Medulla oblongata (tissue), 1 donor: ENCODE data around the gene PCNX3.
"Not testable (repeated sequence)": the region's sequence is repeated elsewhere in the genome, so short reads cannot be mapped to it uniquely, and the experiment has no call there.

Experiments
- DNase-seq: peaks from one replicate; pipeline ENCODE4 v3.0.0-alpha.2; 2015; ENCODE audit errors: extremely low spot score

Gene PCNX3

DNA sequence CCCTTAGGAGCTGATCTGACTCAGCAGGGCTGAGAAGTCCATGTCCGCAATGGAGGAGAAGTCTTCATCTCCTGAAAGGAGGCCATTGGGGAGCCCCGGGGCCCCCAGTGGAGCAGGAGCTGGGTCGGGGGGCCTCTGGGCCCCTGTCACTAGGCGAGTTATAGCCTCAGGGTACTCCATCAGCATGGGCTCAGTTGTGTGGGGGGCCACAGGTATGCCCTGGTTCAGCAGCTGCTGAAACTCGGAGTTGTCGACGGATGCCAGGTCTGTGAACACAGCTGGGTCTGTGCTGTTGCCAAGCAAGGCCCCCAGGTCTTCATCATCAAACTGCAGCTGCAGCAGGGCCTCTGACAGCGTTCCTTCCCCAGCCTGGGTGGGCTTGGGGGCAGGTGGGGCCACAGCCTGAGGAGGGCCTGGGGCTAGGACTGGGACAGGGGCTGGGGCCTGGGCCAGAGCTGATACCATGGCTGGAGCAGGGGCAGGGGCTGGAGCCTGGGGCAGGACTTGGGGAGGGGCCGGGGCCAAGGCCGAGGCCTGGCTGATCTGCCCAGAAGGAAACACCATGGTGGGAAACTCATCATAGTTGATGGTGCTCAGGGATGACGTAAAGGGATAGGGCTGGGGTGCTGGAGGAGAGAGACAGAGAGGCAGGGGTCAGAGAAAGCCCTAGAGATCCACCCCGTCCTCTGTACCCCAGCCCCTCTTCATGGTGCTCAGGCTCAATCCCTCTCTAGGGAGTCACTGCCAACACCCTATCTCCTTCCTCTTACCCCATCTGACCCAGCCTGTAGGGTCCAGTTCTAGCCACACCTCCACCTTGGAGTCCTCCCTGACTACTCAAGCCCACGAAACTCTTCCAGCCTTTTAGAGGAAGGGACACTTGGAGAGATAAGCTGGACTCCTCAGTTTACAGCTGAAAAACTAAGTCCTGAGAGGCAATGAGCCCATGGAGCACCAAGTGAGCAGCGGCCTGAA, 39.1 kb downstream of the PCNX3 start:
- DNase-seq = no peak

DNA sequence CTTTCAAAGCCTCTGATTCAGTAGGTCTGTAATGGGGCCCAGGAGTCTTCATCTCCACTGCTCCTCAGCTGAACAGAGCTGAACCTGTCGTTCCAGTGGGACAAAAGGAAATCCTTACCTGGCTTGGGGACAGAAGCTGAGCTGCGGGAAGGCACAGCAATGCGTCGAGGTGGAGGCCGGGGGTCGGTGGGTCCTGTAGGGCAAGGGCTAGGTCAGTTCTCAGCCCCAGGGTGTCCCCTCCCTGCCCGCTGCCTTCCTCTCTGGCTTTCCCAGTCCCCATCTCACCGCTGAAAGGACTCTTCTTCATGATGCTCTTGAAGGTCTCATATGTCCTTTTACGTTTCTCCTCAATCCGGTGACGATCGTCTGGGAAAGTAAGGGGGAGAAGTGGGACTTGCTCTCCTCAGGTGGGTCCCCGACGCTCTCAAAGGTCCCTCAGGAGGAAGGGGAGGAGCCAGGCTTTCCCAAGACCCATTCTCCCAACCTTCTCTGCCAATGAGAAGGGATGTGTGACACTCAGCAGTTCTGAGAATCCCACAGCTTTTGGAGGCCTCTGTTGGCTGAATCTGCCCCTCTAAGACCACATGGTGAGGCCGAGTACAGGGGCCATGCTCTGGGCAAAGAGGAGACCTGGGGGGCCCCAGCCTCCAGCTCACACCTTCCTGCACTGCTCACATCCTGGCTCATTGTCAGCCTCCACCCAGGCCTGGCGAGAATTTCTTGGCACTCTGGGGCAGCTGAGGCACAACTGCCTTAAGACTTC, 40.2 kb downstream of the PCNX3 start:
- no peak for DNase-seq

DNA sequence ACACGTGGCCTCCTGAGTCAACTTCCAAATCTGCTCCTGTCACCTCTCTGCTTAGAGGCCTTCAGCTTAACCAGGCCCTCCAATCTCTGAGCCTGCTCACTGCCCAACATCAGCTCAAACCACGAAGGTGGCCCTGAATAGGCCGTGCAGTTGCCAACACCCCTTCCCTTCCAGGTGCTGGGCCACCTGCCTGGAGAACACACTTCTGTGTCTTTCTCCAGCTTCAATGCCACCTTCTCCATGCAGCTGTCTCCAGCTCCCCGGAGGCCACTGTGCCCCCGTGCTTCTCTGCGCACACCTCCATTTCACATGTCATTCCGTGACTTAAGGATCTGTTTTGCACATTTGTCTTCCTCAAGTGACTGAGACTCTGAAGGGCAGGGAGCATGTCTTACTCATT, 41.9 kb downstream of the PCNX3 start:
- no peak for DNase-seq

DNA sequence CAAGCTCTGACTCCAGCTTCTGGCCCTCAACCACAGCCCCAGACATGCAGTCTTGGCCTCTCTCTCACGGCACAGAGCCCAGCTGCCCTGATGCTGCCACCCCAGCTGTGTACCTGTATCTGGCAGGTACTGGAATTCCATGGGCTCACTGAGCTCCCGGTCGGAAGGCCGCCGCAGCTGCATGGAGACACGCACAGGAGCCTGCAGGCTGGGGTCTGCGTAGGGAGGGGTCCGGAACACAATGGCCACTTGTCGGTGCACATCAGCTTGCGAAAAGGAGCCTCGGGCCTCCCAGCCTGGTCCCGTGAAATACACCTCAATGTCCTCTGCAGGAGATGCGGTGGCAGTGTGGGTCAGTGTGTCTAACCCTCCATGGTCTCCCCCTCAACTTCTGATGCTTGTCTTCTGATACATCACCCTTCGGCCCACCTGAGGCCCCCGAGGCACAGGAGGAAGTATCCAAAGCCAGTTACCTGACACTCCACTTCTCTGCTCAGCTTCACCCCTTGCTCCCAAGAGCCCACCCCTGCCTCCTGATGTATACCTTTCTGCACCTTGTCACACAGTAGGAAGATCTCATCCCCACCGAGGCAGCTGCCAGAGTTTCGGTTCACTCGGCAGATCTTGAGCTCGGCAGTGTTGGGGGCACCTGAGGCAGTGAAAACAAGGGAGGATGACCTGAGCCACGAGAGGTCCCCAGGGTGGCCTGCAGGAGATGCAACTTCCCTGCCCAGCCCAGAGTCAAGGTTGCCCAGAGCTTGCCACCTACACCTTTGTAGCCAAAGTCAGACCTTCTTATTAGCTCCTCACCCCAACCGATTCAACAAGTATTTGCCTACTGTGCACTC, 42.8 kb downstream of the PCNX3 start:
- no peak for DNase-seq

DNA sequence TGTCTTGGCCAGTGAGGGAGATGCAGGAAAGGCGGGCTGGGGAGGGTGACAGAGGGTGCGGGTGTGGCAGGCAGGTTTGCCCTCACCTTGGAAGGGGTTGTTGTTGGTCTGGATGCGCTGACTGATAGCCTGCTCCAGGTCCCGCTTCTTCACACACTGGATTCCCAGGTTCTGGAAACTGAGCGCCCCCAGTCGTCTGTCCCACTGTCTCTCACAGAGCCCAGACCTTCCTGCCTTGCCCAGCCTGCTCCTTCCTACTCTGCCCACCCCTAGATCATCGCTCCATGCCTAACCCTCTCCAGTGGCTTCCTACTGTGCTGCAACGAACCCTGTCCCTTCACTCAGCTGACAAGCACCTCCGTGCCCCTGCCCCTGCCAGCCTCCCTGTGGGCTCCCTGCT, 44.5 kb downstream of the PCNX3 start:
- DNase-seq = no peak

DNA sequence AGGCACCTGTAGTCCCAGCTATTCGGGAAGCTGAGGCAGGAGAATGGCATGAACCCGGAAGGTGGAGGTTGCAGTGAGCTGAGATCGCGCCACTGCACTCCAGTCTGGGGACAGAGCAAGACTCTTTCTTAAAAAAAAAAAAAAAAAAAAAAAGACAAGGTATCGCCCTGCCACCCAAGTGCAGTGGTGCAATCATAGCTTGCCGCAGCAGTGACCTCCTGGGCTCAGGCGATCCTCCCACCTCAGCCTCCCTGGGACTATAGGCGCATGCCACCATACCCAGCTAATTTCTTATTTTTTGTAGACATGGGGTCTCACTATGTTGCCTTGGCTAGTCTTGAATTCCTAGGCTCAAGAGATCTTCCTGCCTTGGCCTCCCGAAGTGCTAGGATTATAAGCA, 45.3 kb downstream of the PCNX3 start:
- not testable (repeated sequence) for DNase-seq

DNA sequence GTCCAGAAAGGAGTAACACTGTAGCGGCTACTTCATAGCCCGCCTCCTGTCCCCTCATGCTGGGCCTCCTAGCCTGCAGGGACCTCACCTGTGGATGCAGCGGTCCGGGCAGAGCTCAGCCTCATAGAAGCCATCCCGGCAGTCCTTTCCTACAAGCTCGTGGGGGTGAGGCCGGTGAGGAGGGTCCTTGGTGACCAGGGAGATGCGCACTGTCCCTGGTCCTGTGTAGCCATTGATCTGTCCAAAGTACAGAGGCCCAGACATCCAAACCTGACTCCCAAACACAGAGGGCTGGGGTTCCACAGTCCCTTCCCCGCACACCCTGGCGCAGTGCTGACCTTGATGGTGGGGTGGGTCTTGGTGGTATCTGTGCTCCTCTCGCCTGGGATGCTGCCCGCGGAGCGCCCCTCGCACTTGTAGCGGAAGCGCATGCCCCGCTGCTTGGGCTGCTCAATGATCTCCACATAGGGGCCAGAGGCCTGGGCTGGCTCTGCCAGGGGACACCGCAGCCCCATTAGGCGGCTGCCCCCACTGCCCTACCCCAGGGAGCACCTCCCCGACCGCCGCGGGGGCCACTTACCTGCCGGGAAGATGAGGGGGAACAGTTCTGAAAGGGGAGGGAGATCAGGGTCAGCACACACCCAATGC, 46.1 kb downstream of the PCNX3 start:
- DNase-seq = peak; percentile 1

DNA sequence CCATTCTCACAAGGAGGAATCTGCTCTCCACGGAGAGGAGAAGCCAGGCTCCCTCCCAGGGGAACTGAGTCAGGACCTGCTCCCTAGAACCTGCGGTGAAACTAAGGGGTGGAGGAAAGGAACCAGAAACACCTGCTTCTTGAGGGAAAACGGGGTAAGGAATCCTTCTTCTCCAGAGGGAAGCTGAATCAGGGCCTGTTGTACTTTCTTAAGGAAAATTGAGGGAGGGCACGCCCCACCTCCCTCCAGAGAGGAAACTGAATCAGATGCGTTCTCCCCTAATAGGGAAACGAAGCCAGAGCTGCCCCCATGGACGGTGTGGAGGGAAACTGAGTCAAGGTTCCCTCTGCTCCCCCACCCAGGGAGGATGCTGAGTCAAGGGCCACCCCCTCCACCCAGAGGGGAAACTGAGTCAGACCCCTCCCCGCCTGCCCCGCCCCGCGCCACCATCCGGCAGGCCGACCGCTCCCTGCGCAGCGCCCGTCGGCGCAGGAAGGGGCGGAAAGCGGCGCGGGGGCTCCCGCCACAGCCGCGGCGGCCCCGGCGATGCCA, 46.7 kb downstream of the PCNX3 start:
- no peak for DNase-seq

DNA sequence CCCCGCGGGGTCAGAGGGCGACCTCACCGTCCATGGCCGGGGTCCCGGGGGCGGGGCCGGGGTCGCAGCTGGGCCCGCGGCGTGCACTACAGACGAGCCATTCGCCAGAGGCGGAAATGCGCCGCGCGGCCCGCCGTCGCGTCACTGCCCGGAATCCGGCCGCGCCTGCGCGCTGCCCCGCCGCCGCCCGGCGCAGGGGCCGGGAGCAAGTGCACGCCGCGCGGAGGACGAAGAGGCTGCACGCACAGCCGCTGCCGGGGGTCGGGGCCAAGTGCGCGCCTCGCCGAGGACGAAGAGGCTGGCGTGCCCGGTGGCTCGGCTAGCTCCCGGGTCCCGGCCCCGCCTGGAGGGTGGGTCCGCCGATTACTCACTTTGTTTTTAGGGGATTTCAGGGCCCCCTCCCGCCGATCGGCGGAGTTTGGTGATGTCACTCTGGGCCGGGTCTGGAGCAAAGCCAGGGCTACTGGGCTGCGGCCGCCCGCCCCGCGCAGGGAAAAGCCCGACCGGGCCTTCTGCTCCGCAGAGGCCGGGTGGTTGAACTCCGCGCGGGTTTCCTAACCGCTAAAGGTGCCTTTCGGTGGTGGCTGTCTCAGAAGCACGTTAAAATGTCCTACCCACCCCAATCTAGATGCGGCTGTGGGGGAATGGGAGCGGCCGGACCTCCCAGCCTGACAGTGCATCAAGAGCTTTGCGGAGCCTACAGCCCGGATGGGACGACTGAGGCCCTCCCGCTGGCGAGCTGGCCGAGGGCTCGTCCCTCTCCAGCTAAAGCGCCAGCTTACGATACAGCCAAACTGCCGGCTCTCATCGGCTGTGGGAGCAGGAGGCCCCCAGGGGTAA, 47.4 kb downstream of the PCNX3 start, which contains the start of gene RELA:
Gene RELA, minus strand, starts transcription at position 118 of the 840 bp plus-strand sequence. Its CDS starts 84 bp downstream, at position 34.
- DNase-seq = peak; percentile 95

DNA sequence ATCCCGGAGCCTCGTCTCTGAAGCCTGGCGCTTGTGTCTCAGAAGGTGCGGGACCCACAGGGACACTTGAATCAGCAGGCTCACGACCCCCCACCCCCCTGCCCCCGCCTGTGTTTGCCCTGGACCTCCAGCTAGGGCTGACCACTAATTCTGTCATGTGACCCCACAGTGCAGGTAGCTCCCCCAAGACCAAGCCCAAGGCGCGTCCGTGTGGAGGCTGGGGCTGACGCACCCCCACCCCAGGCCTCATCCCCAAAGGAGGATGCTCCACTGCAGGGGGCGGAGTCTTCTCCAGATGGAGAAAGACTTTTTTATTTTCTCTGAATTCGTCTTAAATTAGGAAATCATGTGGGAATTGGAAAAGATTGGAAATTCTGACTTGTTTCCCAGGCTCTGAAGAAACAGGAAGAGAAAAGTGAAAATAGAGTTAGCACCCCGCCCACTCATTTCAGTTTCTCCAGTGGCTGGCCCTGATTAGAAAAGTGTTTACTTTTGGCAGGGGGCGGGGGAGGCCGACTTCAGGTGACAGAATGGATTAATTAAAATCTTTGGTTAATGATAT, 48.1 kb downstream of the PCNX3 start:
- DNase-seq = peak; percentile 77

DNA sequence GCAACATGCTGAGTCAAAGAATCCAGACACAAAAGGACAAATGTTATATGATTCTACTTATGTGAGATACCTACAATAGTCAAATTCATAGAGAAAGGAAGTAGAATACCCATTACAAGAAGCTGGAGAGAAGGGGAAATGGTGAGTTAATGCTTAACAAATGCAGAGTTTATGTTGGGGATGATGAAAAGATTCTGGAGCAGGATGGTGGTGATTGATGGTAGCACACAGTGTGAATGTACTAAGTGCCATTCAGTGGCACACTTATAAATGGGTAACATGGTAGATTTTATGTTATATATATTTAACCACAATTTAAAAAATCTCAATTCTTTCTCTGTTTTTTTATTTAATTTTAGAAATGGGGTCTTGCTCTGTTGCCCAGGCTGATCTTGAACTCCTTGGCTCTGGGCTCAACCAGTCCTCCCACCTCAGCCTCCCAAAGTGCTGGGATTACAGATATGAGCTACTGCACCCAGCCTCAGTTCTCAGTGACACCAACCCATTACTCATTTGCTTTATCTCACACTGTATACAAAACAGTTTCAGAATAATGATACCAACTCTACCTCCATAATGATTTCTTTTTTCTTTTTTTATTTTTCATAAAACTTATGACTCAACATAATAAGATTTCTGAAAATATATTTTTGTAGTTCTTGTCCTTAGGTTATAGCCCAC, 56.7 kb downstream of the PCNX3 start:
- no peak for DNase-seq

DNA sequence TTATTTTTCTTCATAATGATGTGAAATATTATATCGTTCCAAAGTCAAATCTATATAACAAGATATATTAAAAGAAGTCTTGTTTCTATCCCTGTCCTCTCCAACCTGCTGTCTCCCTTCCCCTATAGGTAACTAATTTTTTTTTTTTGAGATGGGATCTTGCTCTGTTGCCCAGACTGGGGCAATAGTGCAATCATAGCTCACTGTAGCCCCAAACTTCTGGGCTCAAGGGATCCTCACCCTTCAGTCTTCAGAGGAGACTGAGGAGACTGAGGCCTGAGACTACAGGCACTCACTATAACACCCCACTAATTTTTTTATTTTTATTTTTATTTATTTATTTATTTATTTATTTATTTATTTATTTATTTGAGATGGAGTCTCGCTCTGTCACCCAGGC, 57.4 kb downstream of the PCNX3 start:
- DNase-seq = no peak

DNA sequence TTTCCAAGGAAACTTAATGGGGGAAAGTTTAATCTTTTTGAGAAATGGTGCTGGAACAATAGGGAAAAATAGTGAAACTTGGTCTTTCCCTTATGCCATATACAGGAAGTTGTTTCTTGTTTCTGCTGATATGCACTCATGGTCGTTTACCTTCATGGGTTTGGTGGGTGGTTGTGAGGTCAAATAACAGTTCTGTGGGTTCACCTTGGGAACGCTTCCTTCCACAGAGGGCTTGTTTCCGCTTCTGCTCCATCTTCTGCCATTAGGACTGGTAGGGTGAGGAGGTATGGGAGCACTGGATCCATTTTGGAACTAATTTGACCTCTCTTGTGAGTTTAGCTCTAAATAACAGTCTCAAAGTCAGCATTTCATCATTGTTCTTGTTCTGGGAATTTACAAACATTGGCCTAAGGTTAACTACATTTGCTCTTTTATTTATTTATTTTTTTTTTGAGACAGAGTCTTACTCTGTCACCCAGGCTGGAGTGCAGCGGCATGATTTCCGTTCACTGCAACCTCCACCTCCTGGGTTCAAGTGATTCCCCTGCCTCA, 64.7 kb downstream of the PCNX3 start:
- DNase-seq = no peak

DNA sequence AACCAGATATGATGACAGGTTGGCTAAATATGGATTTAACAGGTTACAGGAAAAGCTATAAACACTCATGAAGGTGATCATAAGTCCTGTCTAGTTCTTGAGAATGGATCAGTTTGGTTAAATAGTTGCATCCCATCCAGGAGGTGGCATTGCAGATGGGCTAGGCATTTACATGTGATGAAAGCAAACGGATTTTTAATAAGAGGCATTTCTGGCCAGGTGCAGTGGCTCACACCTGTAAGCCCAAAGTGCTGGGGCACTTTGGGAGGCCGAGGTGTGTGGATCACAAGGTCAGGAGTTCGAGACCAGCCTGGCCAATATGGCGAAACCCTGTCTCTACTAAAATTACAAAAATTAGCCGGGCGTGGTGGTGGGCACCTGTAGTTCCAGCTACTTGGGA, 67.9 kb downstream of the PCNX3 start:
- not testable (repeated sequence) for DNase-seq

DNA sequence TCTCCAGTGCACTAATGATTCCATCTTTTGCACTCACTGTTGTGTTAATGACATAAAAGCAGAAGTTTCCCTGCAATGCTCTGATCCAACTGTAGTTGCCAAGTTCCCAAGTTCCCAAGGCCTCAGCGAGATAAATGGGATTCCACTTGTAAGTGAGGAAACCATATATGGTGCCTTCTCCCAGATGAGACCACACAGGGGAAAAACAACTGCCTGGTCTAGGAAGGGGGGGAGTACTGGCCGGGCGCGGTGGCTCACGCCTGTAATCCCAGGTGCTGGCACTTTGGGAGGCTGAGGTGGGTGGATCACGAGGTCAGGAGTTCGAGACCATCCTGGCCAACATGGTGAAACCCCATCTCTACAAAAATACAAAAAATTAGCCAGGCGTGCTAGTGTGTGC, 70.4 kb downstream of the PCNX3 start:
- DNase-seq = no peak
